Upper lobe of left lung (tissue), 4 donors: ENCODE measurements around the gene SLA2.

Experiments used
- POLR2A ChIP-seq, 4 donors: fragments of 450-650 bp; IDR thresholded peaks; one replicate each; pipeline ENCODE4 v1.5.1; 2016 to 2017; ENCODE audit warnings: antibody characterized with exemption in 4 of 4, mild to moderate bottlenecking in 2 of 4
- TF ChIP-seq, protein P1 (sequence below), 6 experiments: fragments of 450-650 bp in 4 of 6; fragments of 200-600 bp in 2 of 6; sonication (generic) in 2 of 6; IDR thresholded peaks; one replicate each; pipeline ENCODE4 v1.5.1; 2016 to 2019; ENCODE audit warnings: antibody characterized with exemption in 6 of 6

GRCh38 chr20:36601540-36601939 lies 44.5 kb downstream of the SLA2 start:
- TF ChIP-seq, protein P1, sequence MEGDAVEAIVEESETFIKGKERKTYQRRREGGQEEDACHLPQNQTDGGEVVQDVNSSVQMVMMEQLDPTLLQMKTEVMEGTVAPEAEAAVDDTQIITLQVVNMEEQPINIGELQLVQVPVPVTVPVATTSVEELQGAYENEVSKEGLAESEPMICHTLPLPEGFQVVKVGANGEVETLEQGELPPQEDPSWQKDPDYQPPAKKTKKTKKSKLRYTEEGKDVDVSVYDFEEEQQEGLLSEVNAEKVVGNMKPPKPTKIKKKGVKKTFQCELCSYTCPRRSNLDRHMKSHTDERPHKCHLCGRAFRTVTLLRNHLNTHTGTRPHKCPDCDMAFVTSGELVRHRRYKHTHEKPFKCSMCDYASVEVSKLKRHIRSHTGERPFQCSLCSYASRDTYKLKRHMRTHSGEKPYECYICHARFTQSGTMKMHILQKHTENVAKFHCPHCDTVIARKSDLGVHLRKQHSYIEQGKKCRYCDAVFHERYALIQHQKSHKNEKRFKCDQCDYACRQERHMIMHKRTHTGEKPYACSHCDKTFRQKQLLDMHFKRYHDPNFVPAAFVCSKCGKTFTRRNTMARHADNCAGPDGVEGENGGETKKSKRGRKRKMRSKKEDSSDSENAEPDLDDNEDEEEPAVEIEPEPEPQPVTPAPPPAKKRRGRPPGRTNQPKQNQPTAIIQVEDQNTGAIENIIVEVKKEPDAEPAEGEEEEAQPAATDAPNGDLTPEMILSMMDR (IDR thresholded peaks at IDR 0.05) = no peak
- no peak for TF ChIP-seq POLR2A (IDR thresholded peaks at IDR 0.05)
